ENCODE measurements around the gene NETO1. TPM values are rescaled to one million over a fixed set of nuclear protein-coding genes. Genes with fewer than 3 reads are reported as not detected.

NETO1 gene
- total RNA-seq, 1 experiment from 2014 or later, result 5.9 TPM

DNA sequence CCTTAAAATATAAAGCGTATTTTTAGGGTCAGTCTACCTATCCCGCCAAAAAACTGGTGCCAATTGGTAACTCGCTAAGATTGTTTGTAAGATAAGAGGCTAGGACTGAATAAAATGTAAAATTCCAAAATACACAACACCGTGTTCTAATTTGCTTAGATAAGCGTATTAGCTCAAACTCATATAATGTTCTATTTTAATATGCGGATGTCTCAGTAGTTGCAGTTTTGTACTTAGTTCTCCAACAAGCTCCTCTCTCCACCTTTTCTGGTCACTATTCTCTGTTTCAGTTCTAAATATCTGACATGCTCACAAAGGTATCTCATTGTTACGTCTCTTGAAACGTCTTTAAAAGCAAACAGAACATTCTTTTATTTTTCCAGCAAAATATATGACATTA is 24.0 kb downstream of the NETO1 start:
- H3K27me3 Mint-ChIP-seq (ENCODE audit: low read depth), result no peaks in the 10 kb centered on the region
- no peak overlapping the region for H3K27ac Mint-ChIP-seq
- H3K9me3 Mint-ChIP-seq, result peaks cover 0 to 2% of the 10 kb centered on the region in 2 experiments; a peak in 1 of 5 replicates
- TF ChIP-seq, protein P1, sequence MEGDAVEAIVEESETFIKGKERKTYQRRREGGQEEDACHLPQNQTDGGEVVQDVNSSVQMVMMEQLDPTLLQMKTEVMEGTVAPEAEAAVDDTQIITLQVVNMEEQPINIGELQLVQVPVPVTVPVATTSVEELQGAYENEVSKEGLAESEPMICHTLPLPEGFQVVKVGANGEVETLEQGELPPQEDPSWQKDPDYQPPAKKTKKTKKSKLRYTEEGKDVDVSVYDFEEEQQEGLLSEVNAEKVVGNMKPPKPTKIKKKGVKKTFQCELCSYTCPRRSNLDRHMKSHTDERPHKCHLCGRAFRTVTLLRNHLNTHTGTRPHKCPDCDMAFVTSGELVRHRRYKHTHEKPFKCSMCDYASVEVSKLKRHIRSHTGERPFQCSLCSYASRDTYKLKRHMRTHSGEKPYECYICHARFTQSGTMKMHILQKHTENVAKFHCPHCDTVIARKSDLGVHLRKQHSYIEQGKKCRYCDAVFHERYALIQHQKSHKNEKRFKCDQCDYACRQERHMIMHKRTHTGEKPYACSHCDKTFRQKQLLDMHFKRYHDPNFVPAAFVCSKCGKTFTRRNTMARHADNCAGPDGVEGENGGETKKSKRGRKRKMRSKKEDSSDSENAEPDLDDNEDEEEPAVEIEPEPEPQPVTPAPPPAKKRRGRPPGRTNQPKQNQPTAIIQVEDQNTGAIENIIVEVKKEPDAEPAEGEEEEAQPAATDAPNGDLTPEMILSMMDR (conservative IDR thresholded peaks at IDR 0.05), result no peak
- no peak overlapping the region for H3T11ph ChIP-seq (ENCODE audit: low read length)
- H3K4me2 ChIP-seq (ENCODE audit: insufficient read depth, insufficient read length, low read length), result no peak overlapping the region
- no peaks in the 10 kb centered on the region for H4K20me1 ChIP-seq (ENCODE audit: control insufficient read depth, insufficient read depth, insufficient read length)
- no peaks in the 10 kb centered on the region for H3K23me2 ChIP-seq (ENCODE audit: insufficient read length, low read depth, low read length, poor library complexity, severe bottlenecking)
- no peak overlapping the region for H3K18ac ChIP-seq (ENCODE audit: insufficient read length, low read depth, low read length)
- H4K91ac ChIP-seq (ENCODE audit: insufficient read length, low read depth, low read length), result no peak overlapping the region
- no peaks in the 10 kb centered on the region for H3K9me3 ChIP-seq (ENCODE audit: control insufficient read depth, low read depth, low read length)
- peaks cover 8% of the 10 kb centered on the region; the same call in 1 of the 2 replicates for H3K4me1 ChIP-seq (ENCODE audit: insufficient read depth, low read length)
- DNase-seq, result no peak
- H4K5ac ChIP-seq (ENCODE audit: insufficient read length, low read depth, low read length), result no peak overlapping the region
- H3K56ac ChIP-seq (ENCODE audit: insufficient read length, low read depth, low read length), result no peak overlapping the region
- H2BK120ac ChIP-seq (ENCODE audit: low read depth, low read length, poor library complexity, severe bottlenecking), result no peak overlapping the region
- H3K79me2 ChIP-seq (ENCODE audit: insufficient read depth, low read length), result no peaks in the 10 kb centered on the region
- no peak overlapping the region for H2AFZ ChIP-seq (ENCODE audit: low read length)
- peaks cover 0 to 5% (median 3%) of the 10 kb centered on the region in 3 experiments; a peak in 5 of 7 replicates for H3K36me3 Mint-ChIP-seq (ENCODE audit: insufficient read depth in 1 of 3, low read depth in 3 of 3)
- H2AK5ac ChIP-seq (ENCODE audit: insufficient read length, low read length), result no peak overlapping the region
- no peak overlapping the region for H4K8ac ChIP-seq (replicated peaks; ENCODE audit: insufficient read length, low read depth, low read length)
- H2BK15ac ChIP-seq (ENCODE audit: low read depth, low read length), result no peak overlapping the region
- no peak overlapping the region for H2BK12ac ChIP-seq (ENCODE audit: insufficient read length, low read depth, low read length)
- H3K4me1 Mint-ChIP-seq, result peaks cover 19 to 21% of the 10 kb centered on the region in 2 experiments
- no peak overlapping the region for H3K9ac ChIP-seq (ENCODE audit: extremely low read depth, insufficient read length, low read length)
- no peak overlapping the region for H3K4ac ChIP-seq (ENCODE audit: low read depth, low read length)
- no peak overlapping the region for H3K4me3 Mint-ChIP-seq
- no peak overlapping the region for H3K14ac ChIP-seq (ENCODE audit: insufficient read depth, low read length)
- H3K23ac ChIP-seq (ENCODE audit: insufficient read length, low read depth, low read length), result no peak overlapping the region
- H2BK20ac ChIP-seq (ENCODE audit: low read depth, low read length, poor library complexity, severe bottlenecking), result no peak overlapping the region
- no peaks in the 10 kb centered on the region for H3K27me3 ChIP-seq (ENCODE audit: insufficient read depth, low read length)
- H2BK5ac ChIP-seq (ENCODE audit: insufficient read length, low read length), result no peak overlapping the region
- WGBS (ENCODE audit: extremely low coverage, insufficient read length, low lambda C conversion rate), result no CpG with 5 or more reads among the region's 8 CpGs
- H3K27ac ChIP-seq (ENCODE audit: insufficient read length, low read depth, low read length), result no peak overlapping the region
- H3K79me1 ChIP-seq (ENCODE audit: insufficient read depth, low read depth, low read length, poor library complexity, severe bottlenecking), result no peaks in the 10 kb centered on the region
